Uterus (tissue), 4 donors: Measurements from ENCODE around the gene IDH3B. TPM values are rescaled to one million over a fixed set of nuclear protein-coding genes. Genes with fewer than 3 reads are reported as not detected.

Source experiments
- DNase-seq, 2 donors: peaks; one replicate each; pipeline ENCODE4 v3.0.0-alpha.2; 2019 to 2020
- H3K27ac ChIP-seq, 2 donors: fragments of 200-600 bp; sonication (generic); 1 replicate in 1 of 2; 2 replicates in 1 of 2; pipeline ENCODE4 v1.5.1; 2016 to 2018
- H3K27me3 ChIP-seq, 2 donors: fragments of 200-600 bp; sonication (generic); one replicate each; pipeline ENCODE4 v1.5.1; 2018 to 2019; ENCODE audit warnings: control low read depth in 1 of 2
- H3K36me3 ChIP-seq, 2 donors: fragments of 200-600 bp; sonication (generic); one replicate each; pipeline ENCODE4 v1.5.1; 2019; ENCODE audit warnings: control low read depth in 1 of 2
- H3K4me1 ChIP-seq, 2 donors: fragments of 200-600 bp; sonication (generic); one replicate each; pipeline ENCODE4 v1.5.1; 2018 to 2019; ENCODE audit warnings: control low read depth in 1 of 2
- H3K4me3 ChIP-seq, 2 donors: fragments of 200-600 bp; sonication (generic); 1 replicate in 1 of 2; 2 replicates in 1 of 2; pipeline ENCODE4 v1.5.1; 2018 to 2019; ENCODE audit warnings: mild to moderate bottlenecking in 1 of 2
- H3K9me3 ChIP-seq, 2 donors: fragments of 200-600 bp; sonication (generic); one replicate each; pipeline ENCODE4 v1.5.1; 2019; ENCODE audit warnings: control low read depth in 1 of 2
- POLR2A ChIP-seq, 2 donors: fragments of 450-650 bp; IDR thresholded peaks; one replicate each; pipeline ENCODE4 v1.6.1; 2016; ENCODE audit warnings: antibody characterized with exemption in 2 of 2, mild to moderate bottlenecking in 1 of 2, moderate library complexity in 1 of 2
- intact Hi-C: fragments of 100-400 bp; cut with DNase I; formaldehyde crosslinking; loops from one replicate; pipeline ENCODE4 v1.15.1; 2023; ENCODE audit warnings: low total_unique reads
- total RNA-seq, 4 donors: library from RNA; depleted of rRNA in 3 of 4; stranded (reverse); fragments of >200 nt in 3 of 4; gene quantifications; one replicate each; pipeline versions ENCODE4 v1.1.0 to v1.2.4, GENCODE V29; 2014 to 2023
- TF ChIP-seq, protein P1 (sequence below), 4 experiments: fragments of 200-600 bp in 2 of 4; fragments of 450-650 bp in 2 of 4; sonication (generic) in 2 of 4; IDR thresholded peaks; one replicate each; pipeline ENCODE4 v1.5.1; 2016 to 2019; ENCODE audit warnings: antibody characterized with exemption in 4 of 4, mild to moderate bottlenecking in 2 of 4, moderate library complexity in 1 of 4
- donor health status: DM: yes; HTN: yes; CAD: no.

Gene IDH3B
- total RNA-seq, 4 donors from 2014 or later = 33.8 to 220 (median 83.7) TPM

DNA sequence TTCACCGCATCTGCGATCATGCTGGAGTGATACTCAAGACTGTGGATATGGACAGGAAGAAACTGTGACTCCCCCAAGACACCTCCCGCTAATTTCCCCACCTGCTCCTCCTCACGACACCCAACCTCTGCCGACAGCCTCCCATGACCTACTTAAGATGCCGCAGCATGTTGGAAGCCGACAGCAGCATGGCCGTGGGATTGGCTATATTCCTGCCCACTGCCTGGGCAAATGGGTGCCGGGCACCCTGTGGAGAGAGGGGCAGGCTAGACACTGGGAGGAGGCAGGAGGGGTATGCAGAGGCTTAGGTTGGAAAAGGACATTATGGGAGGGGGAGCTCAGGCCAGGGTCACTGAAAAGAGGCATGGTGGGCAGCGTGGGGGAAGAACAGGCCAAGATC lies 4.5 kb downstream of the IDH3B start:
- DNase-seq = no peak
- Histone ChIP-seq H3K9me3 (no peaks in the 10 kb centered on the region), H3K4me3 (no peak overlapping the region), H3K27ac (no peak overlapping the region), H3K36me3 (no peaks in the 10 kb centered on the region), H3K27me3 (no peaks in the 10 kb centered on the region), H3K4me1 (no peaks in the 10 kb centered on the region)
- TF ChIP-seq POLR2A (IDR thresholded peaks at IDR 0.05) = no peak
- TF ChIP-seq, protein P1, sequence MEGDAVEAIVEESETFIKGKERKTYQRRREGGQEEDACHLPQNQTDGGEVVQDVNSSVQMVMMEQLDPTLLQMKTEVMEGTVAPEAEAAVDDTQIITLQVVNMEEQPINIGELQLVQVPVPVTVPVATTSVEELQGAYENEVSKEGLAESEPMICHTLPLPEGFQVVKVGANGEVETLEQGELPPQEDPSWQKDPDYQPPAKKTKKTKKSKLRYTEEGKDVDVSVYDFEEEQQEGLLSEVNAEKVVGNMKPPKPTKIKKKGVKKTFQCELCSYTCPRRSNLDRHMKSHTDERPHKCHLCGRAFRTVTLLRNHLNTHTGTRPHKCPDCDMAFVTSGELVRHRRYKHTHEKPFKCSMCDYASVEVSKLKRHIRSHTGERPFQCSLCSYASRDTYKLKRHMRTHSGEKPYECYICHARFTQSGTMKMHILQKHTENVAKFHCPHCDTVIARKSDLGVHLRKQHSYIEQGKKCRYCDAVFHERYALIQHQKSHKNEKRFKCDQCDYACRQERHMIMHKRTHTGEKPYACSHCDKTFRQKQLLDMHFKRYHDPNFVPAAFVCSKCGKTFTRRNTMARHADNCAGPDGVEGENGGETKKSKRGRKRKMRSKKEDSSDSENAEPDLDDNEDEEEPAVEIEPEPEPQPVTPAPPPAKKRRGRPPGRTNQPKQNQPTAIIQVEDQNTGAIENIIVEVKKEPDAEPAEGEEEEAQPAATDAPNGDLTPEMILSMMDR (IDR thresholded peaks at IDR 0.05) = no peak
- intact Hi-C loops = no loop called here

- Histone ChIP-seq H3K4me1 (peaks cover 0 to 6% of the 10 kb centered on the region in 2 donors), H3K4me3 (no peak overlapping the region), H3K36me3 (no peaks in the 10 kb centered on the region), H3K9me3 (no peaks in the 10 kb centered on the region), H3K27ac (no peak overlapping the region), H3K27me3 (no peaks in the 10 kb centered on the region)
- TF ChIP-seq, protein P1 (IDR thresholded peaks at IDR 0.05) = no peak
- TF ChIP-seq POLR2A (IDR thresholded peaks at IDR 0.05) = no peak
- no peak for DNase-seq
- intact Hi-C loops = no loop called here
Observed at GRCh38 chr20:2658414-2659354, 5.3 kb downstream of the IDH3B start.

DNA sequence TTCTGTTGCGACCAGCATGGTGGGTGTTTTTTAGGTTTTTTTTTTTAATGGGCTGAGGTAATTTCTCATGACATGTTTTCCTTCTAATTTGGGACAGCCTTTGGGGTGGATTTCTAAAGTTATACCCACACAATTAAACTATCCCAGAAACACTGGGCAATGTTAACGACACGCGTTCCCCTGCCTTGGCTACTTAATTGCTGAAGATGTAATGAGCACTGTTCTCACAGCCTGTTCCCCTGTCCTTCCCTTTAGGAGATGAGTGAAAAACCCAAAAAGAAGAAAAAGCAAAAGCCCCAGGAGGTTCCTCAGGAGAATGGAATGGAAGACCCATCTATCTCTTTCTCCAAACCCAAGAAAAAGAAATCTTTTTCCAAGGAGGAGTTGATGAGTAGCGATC lies 6.3 kb downstream of the IDH3B start:
- Histone ChIP-seq H3K36me3 (no peaks in the 10 kb centered on the region), H3K27ac (no peak overlapping the region), H3K4me3 (no peak overlapping the region), H3K27me3 (no peaks in the 10 kb centered on the region), H3K4me1 (peaks cover 0 to 10% of the 10 kb centered on the region in 2 donors), H3K9me3 (no peaks in the 10 kb centered on the region)
- DNase-seq = no peak
- intact Hi-C loops = no loop called here
- TF ChIP-seq, protein P1 (IDR thresholded peaks at IDR 0.05) = no peak

- H3K9me3 ChIP-seq = no peaks in the 10 kb centered on the region
- TF ChIP-seq, protein P1 (IDR thresholded peaks at IDR 0.05) = no peak
- no peak for TF ChIP-seq POLR2A (IDR thresholded peaks at IDR 0.05)
- H3K36me3 ChIP-seq = no peaks in the 10 kb centered on the region
- H3K27me3 ChIP-seq = no peaks in the 10 kb centered on the region
- no peak overlapping the region for H3K4me3 ChIP-seq
- intact Hi-C loops = no loop called here
- no peak for DNase-seq
- H3K4me1 ChIP-seq = peaks cover 0 to 10% of the 10 kb centered on the region in 2 donors
- no peak overlapping the region for H3K27ac ChIP-seq
Observed at GRCh38 chr20:2657241-2657640, 6.8 kb downstream of the IDH3B start.

DNA sequence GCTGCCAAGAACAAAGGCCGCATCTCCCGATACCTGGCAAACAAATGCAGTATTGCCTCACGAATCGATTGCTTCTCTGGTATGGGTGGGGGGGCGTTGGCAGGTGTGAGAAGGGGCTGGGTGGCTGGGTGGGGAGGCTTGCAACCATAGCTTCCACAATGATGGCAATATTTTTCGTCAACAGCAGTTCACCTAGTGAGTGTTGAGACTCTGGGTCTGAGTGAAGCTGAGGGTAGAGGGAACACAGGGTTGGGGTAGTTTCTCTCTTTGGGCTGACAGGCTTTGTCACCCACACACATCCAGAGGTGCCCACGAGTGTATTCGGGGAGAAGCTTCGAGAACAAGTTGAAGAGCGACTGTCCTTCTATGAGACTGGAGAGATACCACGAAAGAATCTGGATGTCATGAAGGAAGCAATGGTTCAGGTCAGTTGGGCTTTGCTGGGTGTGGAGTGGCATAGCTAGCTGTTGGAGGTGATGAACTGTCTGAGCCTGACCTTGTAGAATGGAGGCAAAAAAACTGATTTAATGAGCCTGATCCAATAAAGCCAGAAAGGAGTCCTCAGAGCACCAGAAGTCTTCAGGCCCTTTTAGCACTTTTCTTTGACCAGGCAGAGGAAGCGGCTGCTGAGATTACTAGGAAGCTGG lies 7.4 kb downstream of the IDH3B start:
- no peaks in the 10 kb centered on the region for H3K9me3 ChIP-seq
- peaks cover under 1 to 10% of the 10 kb centered on the region in 2 donors for H3K4me1 ChIP-seq
- intact Hi-C loops = no loop called here
- TF ChIP-seq POLR2A (IDR thresholded peaks at IDR 0.05) = no peak
- TF ChIP-seq, protein P1 (IDR thresholded peaks at IDR 0.05) = no peak
- H3K36me3 ChIP-seq = no peaks in the 10 kb centered on the region
- no peaks in the 10 kb centered on the region for H3K27me3 ChIP-seq
- no peak overlapping the region for H3K27ac ChIP-seq
- DNase-seq = no peak
- no peak overlapping the region for H3K4me3 ChIP-seq
